Suppressor macrophage (primary cell): ENCODE data around the gene PHAF1.

ENCODE experiments used
- DNase-seq, 4 experiments: peaks; one replicate each; pipeline ENCODE4 v3.0.0-alpha.2; 2020 to 2022
- total RNA-seq, 17 experiments: gene quantifications; one replicate each; lab custom pipeline; 2026; ENCODE audit warnings: mixed read lengths in 6 of 17, inconsistent platforms in 3 of 17; lab: John Stamatoyannopoulos, UW

PHAF1 gene
- total RNA-seq, result 13.5 to 79.0 (median 56.8) reads per million in 17 experiments

DNA sequence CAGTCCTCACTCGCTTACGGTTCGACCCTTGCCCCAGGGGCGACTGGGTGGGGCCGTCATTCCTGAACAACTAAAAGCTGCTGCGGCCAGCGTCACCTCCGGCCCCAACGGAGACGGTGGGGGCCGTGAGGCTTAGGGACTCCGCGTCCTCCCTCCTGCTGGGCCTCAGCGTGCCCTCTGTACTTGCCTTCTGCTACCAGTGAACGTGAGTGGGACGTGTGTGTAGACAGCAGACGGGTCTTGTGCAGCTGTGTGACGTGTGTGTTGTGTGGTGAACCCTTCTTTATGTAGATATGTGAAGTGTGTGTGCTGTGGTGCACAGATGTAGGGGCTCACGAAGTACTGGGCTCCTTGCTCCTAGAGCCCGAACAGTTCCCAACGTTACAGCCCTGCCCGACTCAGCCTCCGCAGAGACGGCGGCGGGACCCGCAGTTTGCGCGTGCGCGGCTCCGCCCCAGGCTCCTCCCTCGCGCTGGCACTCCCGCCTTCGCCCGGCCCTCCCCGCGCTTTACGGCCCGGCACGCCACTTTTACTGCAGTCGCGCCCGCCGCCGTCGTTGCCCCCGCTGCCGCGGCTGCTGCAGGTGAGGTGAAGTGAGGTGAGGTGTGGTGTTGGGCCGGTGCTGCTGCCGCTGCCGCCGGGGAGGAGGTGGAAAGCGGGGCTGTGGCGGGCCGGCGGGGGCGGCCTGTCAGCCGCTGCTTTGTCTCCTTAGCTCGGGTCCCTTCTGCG lies at the start of gene PHAF1:
TSS of gene PHAF1 (plus strand) at position 535 of the 729 bp plus-strand sequence. CDS start 235 bp downstream, outside the sequence.
- DNase-seq, result peak; percentile 94 to 98 (median 97)

DNA sequence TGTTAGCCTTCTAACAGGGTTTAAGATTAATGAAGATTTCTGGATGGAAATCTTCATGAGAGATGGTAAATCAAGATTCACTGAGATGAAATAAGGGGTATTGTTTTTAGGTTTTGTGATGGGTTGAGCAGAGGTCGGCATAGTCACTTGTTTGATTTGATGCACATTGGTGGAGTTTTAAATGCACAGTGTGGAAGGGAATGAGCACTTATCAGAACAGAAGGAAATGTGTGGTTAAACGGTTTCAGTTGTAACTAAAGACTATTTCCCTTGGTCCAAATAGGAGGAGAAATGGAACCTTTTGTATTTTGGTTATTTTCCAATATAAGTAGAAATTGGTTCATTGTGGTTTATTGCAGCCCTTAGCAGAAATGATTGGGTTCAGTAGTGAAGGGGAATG lies 46.7 kb upstream of the PHAF1 start:
- no peak for DNase-seq

DNA sequence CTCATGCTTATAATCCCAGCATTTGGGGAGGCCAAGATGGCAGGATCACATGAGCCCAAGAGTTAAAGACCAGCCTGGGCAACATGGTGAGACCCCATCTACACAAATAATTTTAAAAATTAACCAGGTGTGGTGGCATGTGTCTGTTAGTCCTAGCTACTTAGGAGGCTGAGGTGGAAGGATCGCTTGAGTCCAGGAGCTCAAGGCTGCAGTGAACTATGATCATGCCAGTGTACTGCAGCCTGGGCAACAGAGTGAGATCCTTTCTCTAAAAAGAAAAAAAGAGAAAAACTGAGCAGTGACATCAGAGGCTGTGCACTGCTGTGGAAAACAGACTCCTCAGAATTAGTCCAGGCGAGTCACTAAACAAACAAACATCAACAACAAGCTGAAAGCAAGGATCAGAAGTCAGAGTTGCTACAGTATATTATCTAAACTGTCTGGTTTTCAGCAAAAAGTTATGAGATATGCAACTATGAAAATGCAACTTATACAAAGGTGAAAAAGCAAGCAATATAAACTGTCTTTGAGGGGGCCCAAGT lies 41.5 kb upstream of the PHAF1 start:
- no peak for DNase-seq

DNA sequence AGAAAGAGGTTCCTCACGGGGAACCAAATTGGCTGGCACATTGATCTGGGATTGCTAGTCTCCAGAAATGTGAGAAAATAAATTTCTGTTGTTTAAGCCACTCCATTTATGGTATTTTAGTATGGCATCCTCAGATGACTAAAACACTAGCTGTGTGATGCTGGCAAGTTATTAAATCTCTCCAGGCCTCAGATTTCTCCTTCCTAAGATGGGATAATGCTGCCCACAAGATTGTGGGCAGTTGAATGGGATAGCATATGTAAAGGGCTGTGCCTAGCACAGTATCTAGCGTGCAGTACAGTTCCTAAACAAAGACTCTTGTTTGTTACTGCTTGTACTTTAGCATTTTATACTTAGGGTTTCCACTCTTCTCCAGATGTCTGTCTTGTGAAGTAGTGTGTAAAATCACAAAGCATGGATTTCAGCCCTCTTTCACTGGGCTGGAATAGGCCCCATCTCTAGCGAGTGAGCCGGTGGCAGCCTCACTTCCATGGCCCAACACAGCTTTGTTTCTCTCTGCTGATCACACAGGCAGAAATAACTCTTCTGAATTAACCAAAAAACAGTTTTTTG lies 38.2 kb upstream of the PHAF1 start:
- DNase-seq, result no peak

DNA sequence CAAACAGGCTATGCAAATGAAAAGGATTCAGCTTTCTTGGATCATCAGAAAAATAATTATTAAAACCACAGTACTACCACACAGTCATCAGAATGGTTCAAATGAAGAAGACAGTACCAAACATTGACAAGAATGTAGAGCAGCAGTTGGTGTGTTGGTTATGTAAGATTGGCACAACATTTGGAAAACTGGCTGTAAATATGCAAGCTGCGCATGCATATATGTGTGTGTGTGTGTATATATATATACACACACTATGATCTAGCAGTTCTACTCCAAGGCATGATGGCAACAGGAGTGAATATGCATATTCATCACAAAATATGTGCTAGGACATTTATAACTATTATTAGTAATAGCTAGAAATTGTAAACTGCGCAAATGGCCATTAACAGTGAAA lies 34.4 kb upstream of the PHAF1 start:
- DNase-seq, result no peak

DNA sequence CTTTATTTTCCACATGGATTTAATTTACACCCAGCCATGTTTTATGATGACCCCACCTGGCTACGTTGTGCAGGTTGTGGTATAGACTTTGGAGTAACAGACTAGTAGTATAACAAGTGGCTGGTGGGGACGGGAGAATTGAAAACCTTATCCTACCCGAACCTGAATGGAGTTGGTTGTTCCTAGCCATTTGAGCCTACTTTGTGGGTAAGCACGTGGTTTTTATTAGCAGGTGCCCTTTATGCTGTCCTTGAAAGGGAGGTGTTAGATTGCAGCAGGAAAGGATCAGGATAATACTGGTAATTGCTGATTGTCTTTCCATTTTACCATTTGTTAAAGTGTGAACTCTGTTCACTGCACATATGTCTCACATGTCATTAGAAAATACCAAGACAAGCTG lies 31.9 kb upstream of the PHAF1 start:
- DNase-seq, result no peak

DNA sequence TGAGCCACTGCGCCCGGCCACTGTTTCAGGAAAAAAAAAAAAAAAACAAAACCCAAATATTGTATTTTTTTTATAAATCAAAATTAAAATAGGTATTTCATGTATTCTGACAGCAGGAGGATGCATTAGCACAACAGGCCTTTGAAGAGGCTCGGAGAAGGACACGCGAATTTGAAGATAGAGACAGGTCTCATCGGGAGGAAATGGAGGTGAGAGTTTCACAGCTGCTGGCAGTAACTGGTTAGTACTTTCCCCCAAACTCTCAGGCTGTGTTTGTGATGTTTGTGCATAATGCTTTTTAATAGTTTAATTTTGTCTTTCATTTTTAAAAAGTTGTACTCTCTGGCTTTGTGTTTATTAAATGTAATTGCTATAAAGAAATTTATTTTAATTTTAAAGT lies 27.6 kb upstream of the PHAF1 start:
- DNase-seq, result no peak

DNA sequence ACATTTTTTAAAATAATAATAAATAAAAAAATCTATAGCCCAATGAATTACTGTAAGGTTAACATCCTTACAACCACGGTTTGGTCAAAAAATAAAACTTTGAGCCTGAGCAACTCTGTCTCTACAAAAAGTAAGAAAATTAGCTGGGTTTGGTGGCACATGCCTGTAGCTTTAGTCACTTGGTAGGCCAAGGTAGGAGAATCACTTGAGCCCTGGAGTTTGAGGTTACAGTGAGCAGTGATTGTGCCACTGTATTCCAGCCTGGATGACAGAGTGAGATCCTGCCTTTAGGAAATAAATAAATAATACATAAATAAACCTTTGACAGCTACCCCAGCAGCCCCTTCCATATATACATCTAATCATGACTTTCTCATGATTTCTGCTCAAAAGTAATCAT lies 26.9 kb upstream of the PHAF1 start:
- DNase-seq, result no peak

DNA sequence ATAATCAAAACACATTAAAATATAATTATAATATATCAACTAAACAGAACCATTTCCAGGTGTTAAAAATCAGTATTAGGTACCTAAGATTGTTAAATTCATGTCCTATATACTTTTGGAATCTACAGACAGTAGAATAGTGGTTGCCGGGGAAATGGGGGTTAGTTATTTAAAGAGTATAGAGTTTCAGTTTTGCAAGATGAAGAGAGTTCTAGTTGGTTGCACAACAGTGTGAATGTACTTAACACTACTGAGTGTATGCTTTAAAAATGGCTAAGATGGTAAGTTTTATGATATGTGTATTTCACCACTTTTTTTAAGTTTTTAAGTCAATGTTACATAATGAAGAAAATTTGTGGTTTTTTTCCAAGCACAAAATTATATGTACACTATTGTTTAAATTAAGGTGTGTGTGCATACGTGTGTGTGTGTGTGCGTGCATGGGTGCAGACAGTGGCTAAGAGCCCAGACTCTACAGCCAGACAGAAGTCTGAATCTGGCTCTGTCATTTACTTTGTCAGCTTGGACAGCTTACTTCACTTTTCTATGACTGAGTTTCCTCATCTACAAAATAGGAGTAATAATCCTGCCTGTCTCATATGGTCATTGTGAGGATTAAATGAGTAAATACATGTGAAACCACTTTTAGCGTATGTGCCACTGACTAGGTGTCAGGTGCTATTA lies 25.3 kb upstream of the PHAF1 start:
- DNase-seq, result peak in 1 of 4 experiments; percentile 24

DNA sequence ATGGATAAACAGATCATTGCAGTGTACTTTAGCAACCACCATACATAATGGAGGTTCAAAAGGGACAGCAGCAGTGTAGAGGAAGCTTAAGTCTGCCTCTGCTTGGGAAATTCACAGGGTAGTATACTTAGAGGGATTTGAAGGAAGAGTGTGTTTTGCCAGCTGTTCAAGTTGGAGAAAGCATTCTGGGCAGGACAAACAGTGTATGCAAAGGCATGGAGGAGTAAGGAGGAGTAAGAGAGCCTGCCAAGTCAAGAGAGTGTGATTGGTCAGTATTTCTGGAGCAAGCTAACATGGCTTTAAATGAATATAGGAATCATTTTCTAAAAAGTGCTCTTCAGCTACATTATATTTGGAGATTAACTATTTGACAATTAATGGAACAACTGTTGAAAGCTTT lies 22.9 kb upstream of the PHAF1 start:
- no peak for DNase-seq

DNA sequence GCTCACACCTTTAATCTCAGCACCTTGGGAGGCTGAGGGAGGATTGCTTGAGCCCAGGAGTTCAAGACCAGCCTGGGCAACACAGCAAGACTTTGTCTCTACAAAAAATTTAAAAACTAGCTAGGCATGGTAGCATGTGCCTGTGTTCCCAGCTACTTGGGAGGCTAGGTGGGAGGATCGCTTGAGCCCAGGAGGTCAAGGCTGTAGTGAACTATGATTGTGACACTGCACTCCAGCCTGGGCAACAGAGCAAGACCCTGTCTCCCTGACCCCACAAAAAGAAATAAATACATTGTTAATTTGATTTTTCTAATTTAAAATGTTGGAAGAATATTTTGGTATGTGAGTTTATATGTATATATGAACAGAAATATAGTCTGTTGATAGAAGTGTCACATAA lies 22.4 kb upstream of the PHAF1 start:
- no peak for DNase-seq

DNA sequence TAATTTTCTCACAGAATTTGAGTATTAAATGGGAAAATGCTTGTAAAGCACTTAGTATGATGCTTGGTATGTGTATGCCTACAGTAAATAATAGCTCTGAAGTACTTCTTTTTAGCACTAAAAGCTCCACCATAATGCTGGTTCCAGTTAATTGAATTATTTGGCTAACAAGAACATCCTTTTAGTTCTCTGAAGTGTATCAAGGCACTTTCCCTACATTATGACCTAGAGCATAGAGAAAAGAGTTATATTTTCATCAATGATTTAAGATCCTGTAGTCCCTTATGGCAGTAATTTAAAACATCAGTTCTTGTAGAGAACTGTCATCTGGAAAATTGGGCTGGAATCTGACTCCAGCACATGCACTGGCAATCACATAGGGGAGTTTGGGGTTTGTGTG lies 21.9 kb upstream of the PHAF1 start:
- DNase-seq, result no peak

DNA sequence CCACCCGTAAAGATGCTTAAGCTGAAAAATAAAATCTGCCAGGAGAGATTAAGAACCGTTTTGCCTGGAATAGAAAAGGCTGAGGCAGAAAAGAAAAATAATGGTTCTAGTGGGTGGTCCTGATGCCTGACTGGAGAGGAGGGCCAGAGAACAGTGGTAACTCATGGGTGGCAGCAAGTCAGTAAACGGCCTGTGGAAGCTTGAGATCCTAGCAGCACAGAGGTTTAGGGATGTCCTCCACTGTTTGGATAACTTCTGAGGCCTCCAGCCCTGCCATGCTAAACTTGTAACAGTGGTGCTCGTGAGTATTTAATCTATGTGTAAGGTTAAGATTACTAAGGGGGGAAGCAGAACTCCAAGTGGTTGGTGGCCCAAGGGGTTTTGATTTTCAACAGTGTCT lies 21.2 kb upstream of the PHAF1 start:
- DNase-seq, result no peak

DNA sequence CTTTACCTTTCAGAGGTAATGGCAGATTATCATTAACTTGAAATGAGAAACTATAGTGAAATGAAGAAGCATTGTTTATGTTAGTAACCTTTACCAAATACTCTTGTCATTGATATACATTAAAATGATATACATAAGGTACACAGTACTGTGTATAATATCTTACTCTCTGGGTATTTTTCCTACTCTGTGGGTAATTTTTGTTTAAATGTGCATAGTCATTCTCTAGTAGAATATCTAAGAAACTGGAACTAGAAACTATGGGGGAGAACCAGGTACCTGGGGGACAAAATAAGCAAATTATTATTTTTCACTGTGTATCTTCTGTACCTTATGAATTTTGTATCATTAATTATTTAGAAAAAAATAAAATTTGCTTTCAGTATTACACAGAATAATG lies 20.6 kb upstream of the PHAF1 start:
- no peak for DNase-seq

DNA sequence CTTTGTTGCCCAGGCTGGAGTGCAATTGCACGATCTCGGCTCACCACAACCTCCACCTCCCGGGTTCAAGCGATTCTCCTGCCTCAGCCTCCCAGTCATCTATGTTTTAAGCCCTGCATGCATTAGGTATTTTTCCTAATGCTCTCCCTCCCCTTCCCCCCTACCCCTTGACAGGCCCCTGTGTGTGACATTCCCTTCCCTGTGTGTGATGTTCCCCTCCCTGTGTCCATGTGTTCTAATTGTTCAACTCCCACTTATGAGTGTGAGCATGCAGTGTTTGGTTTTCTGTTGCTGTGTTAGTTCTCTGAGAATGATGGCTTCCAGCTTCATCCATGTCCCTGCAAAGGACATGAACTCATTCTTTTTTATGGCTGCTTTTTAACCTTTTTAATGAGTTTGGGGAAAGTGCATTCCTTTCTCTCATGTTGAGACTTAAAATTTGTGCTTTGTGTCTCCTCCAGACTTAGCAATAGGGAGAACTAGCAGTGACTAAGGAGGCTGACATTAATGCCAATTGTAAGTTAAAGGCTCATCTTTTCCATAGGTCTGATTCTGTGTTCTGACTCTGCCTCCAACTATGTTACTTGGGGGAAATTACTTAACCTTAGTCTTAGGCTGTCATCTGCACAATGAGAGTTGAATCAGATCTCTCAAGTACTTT lies 17.7 kb upstream of the PHAF1 start:
- no peak for DNase-seq

DNA sequence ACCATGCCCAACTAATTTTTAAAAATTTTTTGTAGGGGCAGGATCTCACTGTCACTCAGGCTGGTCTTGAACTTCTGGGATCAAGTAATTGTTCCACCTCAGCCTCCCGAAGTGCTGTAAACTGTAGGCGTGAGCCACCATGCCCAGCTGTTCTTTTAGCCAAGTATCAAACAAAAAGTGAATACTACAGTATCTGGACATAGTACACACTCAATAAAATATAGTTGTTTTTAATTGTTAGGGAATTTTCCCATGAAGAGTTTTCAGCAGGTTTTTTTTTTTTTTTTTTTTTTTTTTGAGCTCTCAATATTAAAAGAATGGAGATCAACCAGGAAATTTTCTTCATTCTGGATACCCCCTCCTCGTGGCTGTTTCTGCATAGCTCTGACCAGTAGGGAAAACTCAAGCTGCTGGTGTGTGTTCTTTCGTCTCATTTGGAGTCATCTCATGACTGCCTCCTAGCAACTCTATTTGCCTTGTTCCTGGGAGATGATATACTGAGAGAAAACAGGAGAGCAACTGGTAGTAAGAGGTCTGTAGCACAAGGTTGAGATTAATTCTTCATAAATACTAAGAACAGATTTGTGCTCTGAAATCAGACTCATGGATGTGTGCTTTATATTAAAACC lies 16.5 kb upstream of the PHAF1 start:
- DNase-seq, result no peak

DNA sequence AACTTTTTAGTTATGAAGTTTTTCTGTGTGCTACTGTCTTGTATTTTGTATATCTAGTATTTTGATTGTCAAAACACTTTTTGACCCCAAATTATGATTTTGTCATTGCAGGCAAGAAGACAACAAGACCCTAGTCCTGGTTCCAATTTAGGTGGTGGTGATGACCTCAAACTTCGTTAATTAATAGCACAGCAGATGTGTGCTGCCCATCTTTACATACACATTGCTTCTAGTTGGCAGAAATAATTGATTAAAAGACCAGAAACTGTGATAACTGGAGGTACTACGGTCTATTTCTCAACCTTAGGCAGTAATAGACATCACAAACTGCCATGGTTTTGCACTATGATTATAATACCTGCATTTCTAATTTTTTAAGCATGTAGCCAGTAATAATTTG lies 11.1 kb upstream of the PHAF1 start:
- no peak for DNase-seq

DNA sequence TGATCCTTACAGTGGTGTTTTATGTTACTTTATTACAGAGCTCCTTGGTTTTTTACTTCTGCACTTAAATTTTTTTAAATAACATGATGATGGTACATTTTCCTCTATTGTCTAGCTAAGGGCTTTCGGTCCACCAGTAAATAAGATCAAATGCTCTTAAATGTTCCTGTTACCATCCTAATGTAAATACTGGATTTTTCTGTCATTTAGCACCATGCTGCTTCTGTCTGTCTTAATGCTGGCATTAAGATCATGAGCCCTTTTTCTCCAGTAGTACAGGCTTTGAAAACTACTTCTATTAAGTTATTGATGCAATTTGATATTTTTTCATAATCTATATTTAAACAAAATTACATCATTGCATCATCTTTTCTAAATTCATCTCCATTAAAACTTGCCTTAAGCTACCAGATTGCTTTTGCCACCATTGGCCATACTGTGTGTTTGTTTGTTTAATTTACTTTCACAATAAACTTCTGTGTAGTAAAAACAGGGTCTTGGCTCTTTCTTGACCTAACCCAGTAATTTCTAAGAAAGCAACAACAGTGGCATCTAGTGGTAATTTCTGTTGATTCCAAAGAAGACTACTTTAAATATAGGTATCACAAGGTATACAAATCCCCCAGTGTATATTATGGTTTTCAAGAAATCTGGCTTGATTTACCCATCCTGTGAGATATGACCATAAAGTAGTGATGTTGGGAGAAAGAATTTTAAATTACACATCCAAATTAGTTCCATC lies 9.0 kb upstream of the PHAF1 start:
- peak in 2 of 4 experiments; percentile 19 to 24 for DNase-seq

DNA sequence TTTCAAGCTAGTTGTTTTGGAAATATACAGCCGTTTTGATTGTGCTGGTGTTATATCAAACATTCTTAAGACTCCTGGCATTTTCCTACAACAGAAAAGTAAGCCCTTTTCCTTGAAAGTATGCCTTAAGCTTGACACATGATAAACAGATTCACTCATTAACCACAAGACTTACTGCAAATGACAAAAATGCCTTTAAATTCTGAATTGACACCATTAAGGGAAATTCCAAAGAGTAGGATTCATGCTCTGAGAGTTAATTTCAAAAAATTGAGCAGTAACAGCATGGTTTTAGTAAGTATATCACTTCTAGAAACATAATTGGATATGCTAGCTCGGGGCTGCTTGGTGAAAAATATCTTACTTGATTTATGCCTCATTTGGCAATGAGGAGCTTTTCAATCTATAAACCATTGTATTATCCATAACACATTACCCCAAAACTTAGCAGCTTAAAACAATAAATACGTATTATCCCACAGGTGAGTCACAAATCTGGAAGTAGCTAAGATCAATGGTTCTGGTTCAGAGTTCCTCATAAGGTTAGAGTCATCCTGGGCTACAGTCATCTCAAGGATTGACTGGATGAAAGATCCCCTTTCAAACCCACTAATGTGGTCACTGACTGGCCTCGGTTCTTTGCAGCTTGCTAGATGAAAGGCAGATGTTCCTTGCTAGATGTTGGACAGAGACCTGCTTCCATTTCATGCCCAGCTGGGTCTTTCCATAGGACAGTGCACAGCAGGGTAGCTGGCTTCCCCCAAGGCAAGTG lies 8.2 kb upstream of the PHAF1 start:
- DNase-seq, result no peak

DNA sequence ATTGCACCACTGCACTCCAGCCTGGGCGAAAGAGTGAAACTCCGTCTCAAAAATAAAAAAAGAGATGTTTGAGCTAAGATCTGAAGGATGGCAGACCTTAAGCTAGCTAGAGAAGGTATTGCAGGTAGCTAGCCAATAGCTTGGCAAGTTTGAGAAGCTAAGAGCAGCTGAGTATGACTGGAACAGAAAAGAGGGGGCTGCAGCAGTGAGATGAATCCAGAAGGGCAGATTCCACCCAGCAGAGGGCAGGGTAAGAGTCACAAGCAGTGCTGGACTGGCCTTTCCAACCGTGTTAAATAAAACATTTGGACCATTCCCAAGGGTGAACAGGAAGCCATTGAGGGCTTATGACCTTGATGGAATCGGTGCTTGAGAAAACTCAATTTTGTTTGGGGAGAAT lies 5.7 kb upstream of the PHAF1 start:
- peak in 3 of 4 experiments; percentile 16 to 34 (median 28) for DNase-seq

DNA sequence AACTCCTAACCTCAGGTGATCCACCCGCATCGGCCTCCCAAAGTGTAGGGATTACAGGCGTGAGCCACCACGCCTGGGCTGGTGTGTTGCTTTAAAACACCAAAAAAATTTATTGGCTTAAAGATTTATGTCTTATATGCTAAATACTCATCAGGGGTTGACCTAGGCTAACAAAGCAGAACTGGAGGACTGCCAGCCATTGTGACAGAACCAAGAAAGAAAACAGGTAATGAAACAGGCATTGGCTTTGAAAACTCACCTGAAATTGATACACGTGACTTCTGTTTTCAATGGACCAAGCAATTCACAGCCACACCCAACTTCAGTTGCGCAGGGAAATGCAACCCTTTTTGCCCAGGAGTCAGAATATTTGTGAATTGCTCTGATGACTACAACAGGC lies 4.9 kb upstream of the PHAF1 start:
- peak in 3 of 4 experiments; percentile 21 to 35 (median 23) for DNase-seq
